ENCODE results near the gene SPAG17. TPM values are rescaled to one million over a fixed set of nuclear protein-coding genes. Genes with fewer than 3 reads are reported as not detected.
"Not testable (repeated sequence)": the region's sequence is repeated elsewhere in the genome, so short reads cannot be mapped to it uniquely, and the experiment has no call there.

The SPAG17 gene
- polyA plus RNA-seq, 3 donors: 5.9 to 10.4 (median 7.8) TPM

DNA sequence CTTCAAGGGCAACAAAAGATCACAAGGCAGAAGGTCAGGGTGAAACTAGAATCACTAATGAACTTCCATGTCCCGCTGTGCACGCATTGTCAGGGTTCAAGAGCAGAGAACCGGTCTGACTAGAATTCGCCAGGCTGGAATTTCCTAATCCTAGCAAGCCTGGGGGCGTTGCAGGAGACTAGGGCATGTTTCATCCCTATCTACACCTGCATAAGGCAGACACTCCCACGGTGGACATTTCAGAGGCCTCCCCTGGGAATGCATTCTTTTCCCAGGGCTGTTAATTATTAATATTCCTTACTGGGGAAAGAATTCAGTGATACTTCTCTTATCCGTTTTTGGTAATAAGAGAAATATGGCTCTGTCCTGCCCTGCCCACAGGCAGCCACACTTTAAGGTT lies 262.3 kb downstream of the SPAG17 start:
- DNase-seq (ENCODE audit: low read depth in 3 of 3, low spot score in 2 of 3): not testable (repeated sequence)

DNA sequence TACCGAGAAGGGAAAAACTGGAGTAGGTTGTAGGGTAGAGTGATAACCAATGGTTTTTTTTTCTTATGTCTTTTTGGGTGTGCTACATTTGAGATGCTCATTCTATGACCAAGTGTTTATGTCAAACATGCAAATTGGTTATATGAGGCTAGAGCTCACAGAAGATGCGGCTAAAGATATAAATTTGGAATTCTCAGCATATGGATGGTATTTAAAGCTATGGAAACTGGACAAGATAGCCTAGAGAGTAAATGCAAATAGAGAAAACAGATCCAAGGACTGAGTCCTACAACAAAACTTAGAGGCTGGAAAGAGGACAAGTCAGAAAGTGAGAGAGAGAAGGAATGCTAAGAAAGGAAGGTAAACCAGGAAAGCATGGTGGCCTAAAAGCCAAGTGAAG lies 263.0 kb downstream of the SPAG17 start:
- DNase-seq (ENCODE audit: low read depth in 3 of 3, low spot score in 2 of 3): no peak

DNA sequence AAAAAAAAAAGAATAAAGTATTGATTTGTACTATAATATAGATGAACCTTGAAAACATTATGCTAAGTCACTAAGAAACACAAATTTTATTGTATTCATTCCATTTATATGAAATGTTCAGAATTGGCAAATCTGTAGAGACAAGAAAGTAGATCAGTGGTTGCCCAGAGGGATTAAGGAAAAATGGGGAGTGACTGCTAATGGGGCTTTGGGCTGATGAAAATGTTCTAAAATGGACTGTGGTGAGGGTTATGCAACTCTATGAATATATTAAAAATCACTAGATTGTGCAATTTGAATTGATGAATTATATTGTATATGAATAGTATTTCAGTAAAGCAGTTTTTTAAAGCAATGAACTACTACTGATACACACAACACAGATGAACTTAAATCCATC lies 265.7 kb downstream of the SPAG17 start:
- no peak for DNase-seq (ENCODE audit: low read depth in 3 of 3, low spot score in 2 of 3)

DNA sequence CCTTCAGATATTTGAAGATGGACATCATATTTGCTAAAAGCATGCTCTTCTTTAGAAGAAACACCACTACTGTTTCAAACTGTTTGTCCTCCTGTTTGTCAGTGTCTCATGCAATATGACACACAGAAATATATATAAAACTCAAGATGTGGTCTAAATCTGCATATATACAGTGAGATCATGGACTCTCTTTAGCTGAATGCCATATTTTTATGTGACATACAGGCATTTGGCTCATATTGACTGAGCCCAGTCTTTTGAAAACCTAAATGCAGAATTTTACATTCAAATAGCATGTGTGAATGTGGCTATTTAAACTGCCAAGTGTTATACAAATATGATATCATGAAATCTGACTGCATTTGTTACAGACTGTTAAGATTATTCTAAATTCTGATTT lies 274.0 kb downstream of the SPAG17 start:
- DNase-seq (ENCODE audit: low read depth in 3 of 3, low spot score in 2 of 3): no peak

DNA sequence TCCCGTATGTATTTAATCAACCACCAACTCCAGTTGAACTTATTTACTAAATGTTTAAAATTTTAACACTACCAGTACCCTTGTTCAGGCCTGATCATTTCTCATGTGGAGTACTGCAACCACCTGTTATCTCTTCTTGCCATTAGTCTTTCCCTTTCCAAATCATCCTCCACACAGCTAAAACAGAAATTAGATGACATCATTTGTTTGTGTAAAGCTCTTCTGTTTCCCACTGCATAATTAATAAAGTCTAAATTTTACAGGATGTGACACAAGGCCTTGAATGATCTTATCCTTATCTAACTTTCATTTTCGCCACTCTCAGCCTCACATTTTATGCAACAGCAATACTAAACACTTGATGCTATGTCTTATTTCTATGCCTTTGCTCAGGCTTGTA lies 280.0 kb downstream of the SPAG17 start:
- DNase-seq (ENCODE audit: low read depth in 3 of 3, low spot score in 2 of 3): no peak

DNA sequence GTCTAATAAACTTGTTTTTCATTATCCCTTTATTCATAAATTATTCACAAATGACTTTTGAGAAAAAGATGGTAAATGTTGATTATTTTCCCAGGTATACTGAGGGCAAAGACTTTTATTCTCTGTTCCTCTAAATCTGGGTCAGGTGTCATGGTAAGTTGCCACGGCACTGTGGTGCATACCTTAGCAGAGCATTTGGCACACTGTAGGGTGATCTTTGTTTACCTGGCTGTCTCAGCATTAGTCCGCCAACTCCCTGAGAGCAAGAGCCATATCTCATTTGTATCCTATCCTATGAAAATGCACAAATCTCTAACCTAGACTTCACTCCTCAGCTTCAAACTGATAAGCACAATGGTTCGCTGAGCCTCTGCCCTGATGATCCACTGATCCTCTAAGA lies 280.5 kb downstream of the SPAG17 start:
- DNase-seq (ENCODE audit: low read depth in 3 of 3, low spot score in 2 of 3): no peak
